CD4-positive, CD25-positive, alpha-beta regulatory T cell (primary cell): ENCODE results near the gene TM4SF1. TPM values are rescaled to one million over a fixed set of nuclear protein-coding genes. Genes with fewer than 3 reads are reported as not detected.
"Not testable (repeated sequence)": the region's sequence is repeated elsewhere in the genome, so short reads cannot be mapped to it uniquely, and the experiment has no call there.

Source experiments
- ATAC-seq, 2 donors: fragments of 150-1000 bp; cut with Tn5 transposase; one replicate each; pipeline ENCODE4 v1.10.0; 2021; ENCODE audit warnings: low read depth in 2 of 2, moderate number of reproducible peaks in 2 of 2, moderate library complexity in 1 of 2
- DNase-seq, 3 donors: peaks; one replicate each; pipeline versions ENCODE4 v3.0.0 to v3.0.0-alpha.2; 2012 to 2022; ENCODE audit warnings: mixed read lengths in 1 of 3
- H3K27ac ChIP-seq: one replicate; pipeline ENCODE4 v1.7.0; 2013; ENCODE audit warnings: mild to moderate bottlenecking, low read length; ENCODE audit not compliant: insufficient read depth, poor library complexity, severe bottlenecking
- H3K27me3 ChIP-seq: one replicate; pipeline ENCODE4 v1.7.0; 2013; ENCODE audit warnings: low read length; ENCODE audit not compliant: control insufficient read depth, insufficient read depth
- H3K36me3 ChIP-seq: one replicate; pipeline ENCODE4 v1.7.0; 2013; ENCODE audit warnings: mild to moderate bottlenecking, low read length, moderate library complexity; ENCODE audit not compliant: control insufficient read depth, insufficient read depth
- H3K4me1 ChIP-seq: 2 replicates; pipeline ENCODE4 v1.7.0; 2013; ENCODE audit warnings: mild to moderate bottlenecking, low read length; ENCODE audit not compliant: insufficient read depth, control insufficient read depth, poor library complexity, severe bottlenecking
- H3K4me3 ChIP-seq: one replicate; pipeline ENCODE4 v1.7.0; 2013; ENCODE audit warnings: low read depth, mild to moderate bottlenecking, low read length, moderate library complexity
- H3K9me3 ChIP-seq, 2 experiments: 1 replicate in 1 of 2; 2 replicates in 1 of 2; pipeline ENCODE4 v1.7.0; 2013; ENCODE audit warnings: low read length in 2 of 2, mild to moderate bottlenecking in 1 of 2, moderate library complexity in 1 of 2; ENCODE audit not compliant: control insufficient read depth in 2 of 2
- H3K27ac Mint-ChIP-seq, 3 donors: one replicate each; pipeline ENCODE4 v1.8.0; 2020 to 2022; ENCODE audit warnings: mild to moderate bottlenecking in 3 of 3, mixed read lengths in 3 of 3, moderate library complexity in 2 of 3
- H3K27me3 Mint-ChIP-seq: one replicate; pipeline ENCODE4 v1.8.0; 2022; ENCODE audit warnings: mild to moderate bottlenecking, mixed read lengths
- H3K36me3 Mint-ChIP-seq: one replicate; pipeline ENCODE4 v1.8.0; 2020; ENCODE audit warnings: mixed read lengths
- H3K4me1 Mint-ChIP-seq, 4 donors: one replicate each; pipeline ENCODE4 v1.8.0; 2020 to 2022; ENCODE audit warnings: mixed read lengths in 4 of 4, mild to moderate bottlenecking in 1 of 4
- H3K4me3 Mint-ChIP-seq, 4 donors: one replicate each; pipeline ENCODE4 v1.8.0; 2020 to 2022; ENCODE audit warnings: mild to moderate bottlenecking in 4 of 4, mixed read lengths in 4 of 4, moderate library complexity in 3 of 4
- H3K9me3 Mint-ChIP-seq, 7 donors: one replicate each; pipeline ENCODE4 v1.8.0; 2020 to 2022; ENCODE audit warnings: mixed read lengths in 7 of 7, mild to moderate bottlenecking in 3 of 7, moderate library complexity in 2 of 7
- polyA plus RNA-seq, 4 donors: library from polyadenylated mRNA; unstranded; fragments of 300-500 nt; fragmentation: Illumina TruSeq; gene quantifications; one replicate each; pipeline ENCODE4 v1.2.3, GENCODE V29; 2021
- total RNA-seq: library from RNA; stranded (reverse); gene quantifications from one replicate; pipeline ENCODE4 v1.2.3, GENCODE V29; 2022

Gene TM4SF1
- total and polyA plus RNA-seq, 5 donors from 2014 or later = 0.44 TPM; not detected in 4

- not testable (repeated sequence) for ATAC-seq, H3K4me1 Mint-ChIP-seq, H3K27me3 ChIP-seq
Measured at GRCh38 chr3:149380220-149380619, 2.8 kb upstream of the TM4SF1 start.

GRCh38 chr3:149378478-149379309 lies 1.2 kb upstream of the TM4SF1 start:
- no peak overlapping the region for H3K27ac Mint-ChIP-seq

More at GRCh38 chr3:149380220-149380619, 2.8 kb upstream of the TM4SF1 start:
- not testable (repeated sequence) for H3K27ac ChIP-seq, H3K9me3 Mint-ChIP-seq, DNase-seq, H3K27ac Mint-ChIP-seq, H3K36me3 Mint-ChIP-seq, H3K4me3 ChIP-seq, H3K36me3 ChIP-seq, H3K9me3 ChIP-seq, H3K4me1 ChIP-seq, H3K4me3 Mint-ChIP-seq, H3K27me3 Mint-ChIP-seq

GRCh38 chr3:149376718-149377407 lies 586 bp downstream of the TM4SF1 start:
- no peak for DNase-seq
- no peaks in the 10 kb centered on the region for H3K27me3 Mint-ChIP-seq
- H3K4me1 Mint-ChIP-seq = no peaks in the 10 kb centered on the region
- ATAC-seq = no peak
- Histone ChIP-seq H3K27ac (no peak overlapping the region), H3K27me3 (peaks cover 3% of the 10 kb centered on the region), H3K36me3 (no peaks in the 10 kb centered on the region), H3K9me3 (no peaks in the 10 kb centered on the region), H3K4me1 (no peaks in the 10 kb centered on the region), H3K4me3 (no peak overlapping the region)
- H3K27ac Mint-ChIP-seq = no peak overlapping the region
- H3K36me3 Mint-ChIP-seq = no peaks in the 10 kb centered on the region
- no peak overlapping the region for H3K4me3 Mint-ChIP-seq
- peaks cover 0 to 3% (median 0%) of the 10 kb centered on the region in 7 donors for H3K9me3 Mint-ChIP-seq

More at GRCh38 chr3:149378478-149379309, 1.2 kb upstream of the TM4SF1 start:
- no peak overlapping the region for H3K4me3 ChIP-seq
- H3K27ac ChIP-seq = no peak overlapping the region
- H3K4me3 Mint-ChIP-seq = no peak overlapping the region
- no peaks in the 10 kb centered on the region for H3K4me1 Mint-ChIP-seq
- H3K4me1 ChIP-seq = no peaks in the 10 kb centered on the region
- ATAC-seq (no peak), DNase-seq (no peak)
- peaks cover 0 to 3% (median 0%) of the 10 kb centered on the region in 7 donors for H3K9me3 Mint-ChIP-seq
- no peaks in the 10 kb centered on the region for H3K27me3 Mint-ChIP-seq
- H3K9me3 ChIP-seq = no peaks in the 10 kb centered on the region
- H3K36me3 Mint-ChIP-seq = no peaks in the 10 kb centered on the region
- no peaks in the 10 kb centered on the region for H3K36me3 ChIP-seq
- H3K27me3 ChIP-seq = peaks cover 3% of the 10 kb centered on the region

DNA sequence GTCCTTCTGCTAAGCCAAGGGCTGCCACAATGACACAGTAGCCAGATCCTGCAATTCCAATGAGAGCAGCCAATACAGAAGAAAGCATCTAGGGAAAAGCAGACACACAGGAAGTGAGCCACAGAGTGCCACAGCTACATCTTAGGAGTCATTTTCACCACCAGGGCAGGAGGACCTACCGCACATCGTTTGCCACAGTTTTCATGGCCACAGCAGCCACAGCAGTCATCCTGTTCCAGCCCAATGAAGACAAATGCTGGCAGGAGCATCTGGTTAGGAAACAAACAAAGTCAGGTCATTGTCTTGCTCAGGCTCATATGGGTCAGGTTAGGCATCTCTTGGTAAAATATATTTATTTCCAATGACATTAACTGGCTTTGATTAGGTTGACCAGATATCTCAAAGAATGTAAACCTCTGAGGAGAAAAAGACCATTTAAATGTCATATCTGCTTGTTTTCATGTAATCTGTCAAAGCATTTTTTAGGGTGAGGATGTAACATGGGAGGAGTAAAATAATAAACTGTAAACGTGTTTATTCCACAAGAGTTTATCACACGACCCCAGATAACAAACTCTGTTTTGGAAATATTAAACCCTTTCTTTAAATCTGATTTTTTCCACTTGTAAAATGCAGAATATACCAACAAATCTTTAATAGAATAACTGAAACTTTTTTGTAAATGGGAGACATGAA lies 1.8 kb downstream of the TM4SF1 start:
- H3K4me3 Mint-ChIP-seq = no peak overlapping the region
- H3K27me3 ChIP-seq = peaks cover 3% of the 10 kb centered on the region
- ATAC-seq = no peak
- no peaks in the 10 kb centered on the region for H3K4me1 ChIP-seq
- H3K27ac Mint-ChIP-seq = no peak overlapping the region
- no peaks in the 10 kb centered on the region for H3K4me1 Mint-ChIP-seq
- H3K36me3 ChIP-seq = no peaks in the 10 kb centered on the region
- no peak overlapping the region for H3K4me3 ChIP-seq
- DNase-seq = no peak
- no peaks in the 10 kb centered on the region for H3K36me3 Mint-ChIP-seq
- H3K9me3 ChIP-seq = no peaks in the 10 kb centered on the region
- H3K27ac ChIP-seq = no peak overlapping the region
- H3K9me3 Mint-ChIP-seq = peaks cover 0 to 3% (median 0%) of the 10 kb centered on the region in 7 donors
- H3K27me3 Mint-ChIP-seq = peaks cover 6% of the 10 kb centered on the region

DNA sequence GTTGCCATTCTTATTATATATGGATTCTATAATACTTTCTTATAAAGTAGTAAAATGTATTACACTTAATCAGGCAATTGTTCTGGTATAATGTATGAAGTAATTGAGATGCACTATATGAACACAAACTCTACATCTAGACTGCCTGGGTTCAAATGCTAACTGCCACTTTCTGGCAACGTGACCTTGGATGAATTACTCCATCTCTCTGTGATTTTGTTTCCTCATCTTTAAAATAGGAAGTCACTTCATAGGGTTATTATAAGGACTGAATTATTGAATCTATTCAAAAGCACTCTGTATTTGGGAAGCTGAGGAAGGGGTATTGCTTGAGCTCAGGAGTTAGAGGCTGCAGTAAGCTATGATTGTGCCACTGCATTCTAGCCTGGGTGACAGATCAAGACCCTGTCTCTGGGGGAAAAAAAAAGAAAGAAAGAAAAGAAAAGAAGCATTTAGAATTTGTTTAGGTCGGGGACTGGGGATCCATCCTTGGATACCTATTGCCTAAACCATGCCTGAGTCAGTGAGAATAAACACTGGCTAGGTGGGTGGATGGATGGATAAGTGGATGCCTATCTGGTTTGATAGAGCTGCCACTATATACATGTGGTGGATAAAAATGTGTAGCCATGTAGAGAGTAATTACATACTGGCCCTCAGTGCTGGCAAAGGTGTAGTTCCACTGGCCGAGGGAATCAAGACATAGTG lies 2.5 kb downstream of the TM4SF1 start:
- no peak for DNase-seq
- no peaks in the 10 kb centered on the region for H3K36me3 Mint-ChIP-seq
- no peaks in the 10 kb centered on the region for H3K36me3 ChIP-seq
- ATAC-seq = no peak
- H3K4me3 ChIP-seq = no peak overlapping the region
- H3K9me3 Mint-ChIP-seq = peaks cover 0 to 3% (median 0%) of the 10 kb centered on the region in 7 donors
- H3K27me3 Mint-ChIP-seq = peaks cover 6% of the 10 kb centered on the region
- H3K4me1 ChIP-seq = no peaks in the 10 kb centered on the region
- no peak overlapping the region for H3K4me3 Mint-ChIP-seq
- no peaks in the 10 kb centered on the region for H3K4me1 Mint-ChIP-seq
- H3K27me3 ChIP-seq = peaks cover 3% of the 10 kb centered on the region
- H3K27ac Mint-ChIP-seq = no peak overlapping the region
- no peaks in the 10 kb centered on the region for H3K9me3 ChIP-seq
- H3K27ac ChIP-seq = no peak overlapping the region

DNA sequence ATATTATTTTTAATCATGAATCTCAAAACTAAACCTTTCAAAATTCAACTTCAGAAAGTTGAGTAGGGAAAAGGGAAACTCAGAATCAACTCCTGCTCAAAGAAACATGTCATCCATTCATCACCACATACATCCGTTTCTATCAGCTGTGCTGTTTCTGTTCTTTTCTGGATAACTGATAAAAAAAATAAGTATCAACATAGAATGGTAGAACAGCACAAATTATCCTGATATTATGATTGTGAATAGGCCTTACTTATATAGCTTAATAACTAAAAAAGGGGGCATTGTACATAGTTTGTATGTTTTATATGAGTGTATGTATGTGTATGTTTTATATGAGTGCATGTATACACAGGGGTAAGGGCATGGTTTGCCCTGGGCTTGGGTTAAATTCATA lies 3.1 kb downstream of the TM4SF1 start:
- Histone ChIP-seq H3K27ac (no peak overlapping the region), H3K4me3 (no peak overlapping the region), H3K4me1 (no peaks in the 10 kb centered on the region), H3K27me3 (peaks cover 3% of the 10 kb centered on the region), H3K9me3 (no peaks in the 10 kb centered on the region), H3K36me3 (no peaks in the 10 kb centered on the region)
- Mint-ChIP-seq H3K27ac (no peak overlapping the region), H3K4me1 (no peaks in the 10 kb centered on the region), H3K4me3 (no peak overlapping the region), H3K36me3 (no peaks in the 10 kb centered on the region), H3K9me3 (peaks cover 0 to 3% (median 0%) of the 10 kb centered on the region in 7 donors), H3K27me3 (peaks cover 6% of the 10 kb centered on the region)
- DNase-seq (no peak), ATAC-seq (no peak)
